A549 (cell line): ENCODE measurements around the gene DPYSL4. TPM values are rescaled to one million over a fixed set of nuclear protein-coding genes. Genes with fewer than 3 reads are reported as not detected.

ENCODE experiments used
- ATAC-seq, 2 experiments: fragments of 200-7000 bp in 1 of 2; fragments of >200 bp in 1 of 2; cut with Nextera tagmentation in 1 of 2; cut with Tn5 transposase in 1 of 2; 3 replicates each; pipeline versions ENCODE4 v1.8.0 to v1.9.1; 2018 to 2020; ENCODE audit warnings: mild to moderate bottlenecking in 1 of 2, moderate library complexity in 1 of 2
- CTCF ChIA-PET: fragments of 300-600 bp; sonication (Branson Sonifier 250); formaldehyde crosslinking; extraction: SDS; loops from one replicate; lab custom pipeline; 2021; ENCODE audit warnings: antibody characterized with exemption, inconsistent platforms; lab: Yijun Ruan, JAX
- POLR2A ChIA-PET: fragments of 350-600 bp; formaldehyde crosslinking; extraction: SDS; loops from one replicate; lab custom pipeline; 2021; ENCODE audit warnings: antibody characterized with exemption, inconsistent platforms; lab: Yijun Ruan, JAX
- DNase-seq, 2 experiments: peaks; one replicate each; pipeline versions ENCODE4 v3.0.0 to v3.0.0-alpha.2; 2011 to 2016; ENCODE audit warnings: low read depth in 1 of 2, low spot score in 1 of 2
- FAIRE-seq: peaks from 2 replicates; lab custom pipeline; 2011; peaks lifted over from hg19 to GRCh38; lab: Jason Lieb, UNC
- H3K27ac ChIP-seq, 2 experiments: fragments of >200 bp; sonication (Bioruptor Twin); formaldehyde crosslinking; 3 replicates each; pipeline ENCODE4 v1.5.1; 2016 to 2017
- H3K4me1 ChIP-seq: fragments of >200 bp; sonication (Bioruptor Twin); formaldehyde crosslinking; 3 replicates; pipeline ENCODE4 v1.6.1; 2016
- H3K4me2 ChIP-seq: fragments of >200 bp; sonication (Bioruptor Twin); formaldehyde crosslinking; 3 replicates; pipeline ENCODE4 v1.6.1; 2016
- H3K4me3 ChIP-seq: fragments of >200 bp; sonication (Bioruptor Twin); formaldehyde crosslinking; 3 replicates; pipeline ENCODE4 v1.5.1; 2016
- H3K9me3 ChIP-seq: fragments of >200 bp; sonication (Bioruptor Twin); formaldehyde crosslinking; 3 replicates; pipeline ENCODE4 v1.6.1; 2016
- CBX2 ChIP-seq: fragments of 200-600 bp; sonication (generic); IDR thresholded peaks from 2 replicates; pipeline ENCODE4 v1.6.1; 2016; ENCODE audit warnings: low read depth, mild to moderate bottlenecking, borderline replicate concordance
- CHD2 ChIP-seq: fragments of 150-350 bp; IDR thresholded peaks from 2 replicates; pipeline ENCODE4 v1.6.1; 2014; ENCODE audit warnings: low read length; ENCODE audit not compliant: partially characterized antibody
- CHD4 ChIP-seq: fragments of 200-600 bp; sonication (generic); IDR thresholded peaks from 2 replicates; pipeline ENCODE4 v1.6.1; 2016; ENCODE audit warnings: antibody characterized with exemption, mild to moderate bottlenecking, borderline replicate concordance
- ELK1 ChIP-seq: fragments of 150-350 bp; IDR thresholded peaks from 2 replicates; pipeline ENCODE4 v1.6.1; 2014; ENCODE audit warnings: low read depth, mild to moderate bottlenecking, low read length
- EP300 ChIP-seq, 2 experiments: fragments of >200 bp; sonication (Bioruptor Twin); formaldehyde crosslinking; IDR thresholded peaks; 2 replicates in 1 of 2; 3 replicates in 1 of 2; pipeline ENCODE4 v1.6.1; 2016 to 2017
- ESRRA ChIP-seq: fragments of 150-350 bp; IDR thresholded peaks from 2 replicates; pipeline ENCODE4 v1.6.1; 2014; ENCODE audit warnings: mild to moderate bottlenecking, low read length, borderline replicate concordance
- FOSB ChIP-seq: fragments of 250-450 bp; sonication (Bioruptor Pico); IDR thresholded peaks from 2 replicates; pipeline ENCODE4 v1.5.0; 2020; ENCODE audit warnings: mild to moderate bottlenecking, moderate library complexity
- FOSL2 ChIP-seq, 2 experiments: fragments of 450-650 bp in 1 of 2; fragments of >200 bp in 1 of 2; sonication (Bioruptor Twin) in 1 of 2; formaldehyde crosslinking; IDR thresholded peaks; 2 replicates each; pipeline versions ENCODE4 v1.5.0 to v1.6.1; 2016 to 2020; ENCODE audit warnings: mild to moderate bottlenecking in 1 of 2, moderate library complexity in 1 of 2
- FOXS1 ChIP-seq: fragments of 250-450 bp; sonication (Bioruptor Pico); IDR thresholded peaks from 2 replicates; pipeline ENCODE4 v1.5.0; 2020; ENCODE audit warnings: mild to moderate bottlenecking, moderate library complexity
- GATA3 ChIP-seq: IDR thresholded peaks from 2 replicates; pipeline ENCODE4 v1.6.1; 2012; ENCODE audit warnings: borderline replicate concordance
- HOXB13 ChIP-seq: fragments of 250-450 bp; sonication (Bioruptor Pico); IDR thresholded peaks from 2 replicates; pipeline ENCODE4 v1.5.0; 2020; ENCODE audit warnings: low read depth, mild to moderate bottlenecking, moderate library complexity
- KDM5A ChIP-seq: fragments of 200-600 bp; sonication (generic); IDR thresholded peaks from 2 replicates; pipeline ENCODE4 v1.6.1; 2016; ENCODE audit warnings: antibody characterized with exemption, mild to moderate bottlenecking
- MAFK ChIP-seq: fragments of 450-650 bp; IDR thresholded peaks from 2 replicates; pipeline ENCODE4 v1.6.1; 2014; ENCODE audit not compliant: partially characterized antibody
- PHF8 ChIP-seq: fragments of 200-600 bp; sonication (generic); IDR thresholded peaks from 2 replicates; pipeline ENCODE4 v1.6.1; 2016; ENCODE audit warnings: low read depth, mild to moderate bottlenecking, antibody characterized with exemption, moderate library complexity, borderline replicate concordance
- POLR2AphosphoS2 ChIP-seq: conservative IDR thresholded peaks from 2 replicates; pipeline ENCODE4 v1.6.1; 2012; ENCODE audit warnings: low read length, improper control_type of control experiment, inconsistent platforms
- RAD21 ChIP-seq, 2 experiments: fragments of >200 bp in 1 of 2; sonication (Bioruptor Twin) in 1 of 2; formaldehyde crosslinking in 1 of 2; IDR thresholded peaks in 1 of 2; conservative IDR thresholded peaks in 1 of 2; 2 replicates in 1 of 2; 3 replicates in 1 of 2; pipeline ENCODE4 v1.6.1; 2012 to 2018; ENCODE audit warnings: inconsistent platforms in 1 of 2
- RARB ChIP-seq: fragments of 250-450 bp; sonication (Bioruptor Pico); IDR thresholded peaks from 2 replicates; pipeline ENCODE4 v1.8.0; 2021; ENCODE audit warnings: mild to moderate bottlenecking, moderate library complexity
- RCOR1 ChIP-seq: fragments of 150-350 bp; IDR thresholded peaks from 2 replicates; pipeline ENCODE4 v1.6.1; 2014; ENCODE audit warnings: antibody characterized with exemption, low read length, low read depth
- RFX5 ChIP-seq: fragments of 450-650 bp; IDR thresholded peaks from 2 replicates; pipeline ENCODE4 v1.7.1; 2014; ENCODE audit warnings: antibody characterized with exemption, mild to moderate bottlenecking, moderate library complexity
- SMC3 ChIP-seq: fragments of >200 bp; sonication (Bioruptor Twin); formaldehyde crosslinking; IDR thresholded peaks from 3 replicates; pipeline ENCODE4 v1.6.1; 2018; ENCODE audit warnings: inconsistent platforms
- SREBF2 ChIP-seq: fragments of 450-650 bp; IDR thresholded peaks from 2 replicates; pipeline ENCODE4 v1.6.1; 2014; ENCODE audit warnings: mild to moderate bottlenecking, moderate library complexity
- USF2 ChIP-seq: fragments of 450-650 bp; IDR thresholded peaks from 2 replicates; pipeline ENCODE4 v1.6.1; 2014; ENCODE audit warnings: antibody characterized with exemption
- ZFP36 ChIP-seq: fragments of 450-650 bp; IDR thresholded peaks from 2 replicates; pipeline ENCODE4 v1.6.1; 2014; ENCODE audit warnings: borderline replicate concordance; ENCODE audit not compliant: partially characterized antibody
- ZSCAN20 ChIP-seq: fragments of 250-450 bp; sonication (Bioruptor Pico); IDR thresholded peaks from 2 replicates; pipeline ENCODE4 v1.8.0; 2022; ENCODE audit warnings: mild to moderate bottlenecking, moderate library complexity
- WGBS: methylation state at CpG from one replicate; pipeline ENCODE4 v1.1.6; 2017; ENCODE audit errors: missing lambda C conversion rate; 5-methylcytosine and 5-hydroxymethylcytosine counted together
- polyA plus RNA-seq, 4 experiments: library from polyadenylated mRNA; depleted of rRNA in 3 of 4; stranded (reverse); fragments of >200 nt; fragmentation: RNase III in 1 of 4; extraction: RNeasy Plus Mini Kit Qiagen cat#74134 plus additional on column Dnase treatment in 1 of 4; gene quantifications; 2 replicates in 3 of 4; 3 replicates in 1 of 4; pipeline ENCODE4 v1.2.3, GENCODE V29; 2011 to 2017
- TF ChIP-seq, protein P1 (sequence below): fragments of >200 bp; sonication (Bioruptor Twin); formaldehyde crosslinking; IDR thresholded peaks from 3 replicates; pipeline ENCODE4 v1.6.1; 2016
- TF ChIP-seq, protein P2 (sequence below): IDR thresholded peaks from 2 replicates; pipeline ENCODE4 v1.6.1; 2012

Gene DPYSL4
- polyA plus RNA-seq, 2 of the 4 experiments (the other 2 are of a cell fraction): 2.9 to 14.1 TPM

DNA sequence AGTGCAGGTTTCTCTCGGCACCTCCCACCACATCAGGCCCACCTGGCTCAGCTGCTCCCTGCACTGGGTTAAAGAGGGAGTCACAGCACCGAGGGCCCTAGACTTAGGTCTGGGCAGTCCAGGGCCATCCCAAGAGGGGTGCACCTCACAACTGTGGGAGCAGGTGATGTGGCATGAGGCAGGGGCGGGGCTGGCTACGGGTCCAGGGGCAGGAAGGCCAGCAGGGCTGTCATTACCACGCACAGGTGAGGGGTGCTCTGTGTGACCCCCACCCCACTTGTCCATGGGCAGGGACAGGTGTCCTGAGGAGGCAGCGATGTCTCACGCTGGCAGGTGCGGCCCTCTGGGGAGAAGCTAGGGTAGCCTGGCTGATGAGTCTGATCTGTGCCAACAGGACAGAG, 40.5 kb upstream of the DPYSL4 start:
- CTCF ChIA-PET: interaction anchor here (0.7 to 4.8 kb wide), 4 partner anchors 10 to 260 kb away, joined by 3 to 22 read pairs (median 6); no protein-coding TSS in a partner anchor
- ATAC-seq: no peak
- H3K9me3 ChIP-seq: no peaks in the 10 kb centered on the region
- no peaks in the 10 kb centered on the region for H3K4me1 ChIP-seq
- POLR2A ChIA-PET: no interaction called here
- WGBS: 80% methylated on average over 8 of the region's 8 CpGs
- DNase-seq: no peak
- H3K4me2 ChIP-seq: no peak overlapping the region
- H3K4me3 ChIP-seq: no peak overlapping the region
- no peak for TF ChIP-seq RARB (CRISPR knock-in tag)
- no peak for TF ChIP-seq FOSL2 (IDR thresholded peaks at IDR 0.05)
- no peak for TF ChIP-seq FOSL2 (CRISPR knock-in tag; IDR thresholded peaks at IDR 0.05)
- TF ChIP-seq SMC3: no peak
- TF ChIP-seq MAFK: no peak
- TF ChIP-seq FOSB: no peak
- TF ChIP-seq CBX2: no peak
- no peak for TF ChIP-seq SREBF2
- TF ChIP-seq, protein P1, sequence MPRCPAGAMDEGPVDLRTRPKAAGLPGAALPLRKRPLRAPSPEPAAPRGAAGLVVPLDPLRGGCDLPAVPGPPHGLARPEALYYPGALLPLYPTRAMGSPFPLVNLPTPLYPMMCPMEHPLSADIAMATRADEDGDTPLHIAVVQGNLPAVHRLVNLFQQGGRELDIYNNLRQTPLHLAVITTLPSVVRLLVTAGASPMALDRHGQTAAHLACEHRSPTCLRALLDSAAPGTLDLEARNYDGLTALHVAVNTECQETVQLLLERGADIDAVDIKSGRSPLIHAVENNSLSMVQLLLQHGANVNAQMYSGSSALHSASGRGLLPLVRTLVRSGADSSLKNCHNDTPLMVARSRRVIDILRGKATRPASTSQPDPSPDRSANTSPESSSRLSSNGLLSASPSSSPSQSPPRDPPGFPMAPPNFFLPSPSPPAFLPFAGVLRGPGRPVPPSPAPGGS: no peak
- no peak for TF ChIP-seq GATA3
- TF ChIP-seq RAD21 (conservative IDR thresholded peaks at IDR 0.05 in 1 of 2, IDR thresholded peaks at IDR 0.05 in 1 of 2): no peak
- TF ChIP-seq RFX5: no peak
- no peak for TF ChIP-seq PHF8
- TF ChIP-seq, all 56 proteins: peak for 0
- H3K27ac ChIP-seq: no peak overlapping the region
- no peak for FAIRE-seq

DNA sequence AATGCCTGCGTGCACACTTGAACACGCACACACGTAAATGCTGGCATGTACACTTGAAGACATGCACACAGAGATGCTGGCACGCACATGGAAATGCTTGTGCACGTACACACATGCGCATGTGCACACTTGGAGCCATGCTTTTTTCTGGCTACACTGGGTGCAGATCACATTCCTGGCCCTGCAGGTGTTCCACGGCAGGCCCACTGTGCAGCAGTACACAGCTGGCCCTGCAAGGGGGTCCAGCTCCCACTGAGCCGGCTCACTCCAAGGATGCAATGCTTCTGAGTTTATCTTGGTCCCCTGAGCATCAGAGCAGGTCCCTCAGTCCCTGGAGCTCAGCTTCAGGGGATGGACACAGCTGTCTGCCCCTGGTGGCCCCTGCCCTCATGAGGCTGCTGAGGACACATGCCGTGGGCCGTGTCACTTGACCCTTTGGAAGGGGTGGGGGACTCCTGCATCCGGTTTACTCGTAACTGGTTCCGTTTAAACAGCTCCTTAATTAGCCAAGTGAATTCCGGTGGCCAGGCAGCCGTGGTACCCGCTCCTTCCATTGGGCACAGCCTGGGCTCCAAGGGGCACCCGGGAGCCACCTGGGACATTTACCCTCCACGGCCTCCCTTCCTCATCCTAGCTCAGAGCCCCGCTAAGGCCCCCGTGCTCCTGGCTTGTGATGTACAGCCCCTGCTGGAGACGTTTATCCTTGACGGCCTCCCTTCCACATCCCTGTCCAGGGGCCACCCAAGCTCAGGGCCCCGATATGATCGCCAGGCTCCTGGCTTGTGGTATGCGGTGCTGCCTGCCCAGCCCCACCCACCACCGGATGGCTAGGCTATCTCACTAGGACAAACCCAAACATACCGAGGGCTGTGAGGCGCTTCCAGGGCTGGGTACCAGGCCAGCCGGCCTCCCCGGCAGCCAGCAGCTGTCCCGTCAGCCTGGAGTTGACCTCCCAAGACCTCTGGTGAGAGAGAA, 39.5 kb upstream of the DPYSL4 start:
- Histone ChIP-seq H3K4me2 (no peak overlapping the region), H3K4me3 (no peak overlapping the region), H3K9me3 (no peaks in the 10 kb centered on the region), H3K27ac (no peak overlapping the region), H3K4me1 (no peaks in the 10 kb centered on the region)
- ATAC-seq (no peak), FAIRE-seq (no peak), DNase-seq (no peak)
- no peak for TF ChIP-seq CHD4
- no peak for TF ChIP-seq RAD21 (conservative IDR thresholded peaks at IDR 0.05 in 1 of 2, IDR thresholded peaks at IDR 0.05 in 1 of 2)
- TF ChIP-seq, protein P2, sequence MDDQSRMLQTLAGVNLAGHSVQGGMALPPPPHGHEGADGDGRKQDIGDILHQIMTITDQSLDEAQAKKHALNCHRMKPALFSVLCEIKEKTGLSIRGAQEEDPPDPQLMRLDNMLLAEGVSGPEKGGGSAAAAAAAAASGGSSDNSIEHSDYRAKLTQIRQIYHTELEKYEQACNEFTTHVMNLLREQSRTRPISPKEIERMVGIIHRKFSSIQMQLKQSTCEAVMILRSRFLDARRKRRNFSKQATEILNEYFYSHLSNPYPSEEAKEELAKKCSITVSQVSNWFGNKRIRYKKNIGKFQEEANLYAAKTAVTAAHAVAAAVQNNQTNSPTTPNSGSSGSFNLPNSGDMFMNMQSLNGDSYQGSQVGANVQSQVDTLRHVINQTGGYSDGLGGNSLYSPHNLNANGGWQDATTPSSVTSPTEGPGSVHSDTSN: no peak
- no peak for TF ChIP-seq POLR2AphosphoS2
- no peak for TF ChIP-seq ELK1
- no peak for TF ChIP-seq EP300 (IDR thresholded peaks at IDR 0.05)
- no peak for TF ChIP-seq ZFP36
- no peak for TF ChIP-seq CHD2
- TF ChIP-seq ESRRA: no peak
- TF ChIP-seq HOXB13 (CRISPR knock-in tag): no peak
- no peak for TF ChIP-seq USF2
- no peak for TF ChIP-seq KDM5A
- TF ChIP-seq RCOR1: no peak
- no peak for TF ChIP-seq ZSCAN20 (CRISPR knock-in tag)
- no peak for TF ChIP-seq FOXS1 (CRISPR knock-in tag)
- 92% methylated on average over 25 of the region's 31 CpGs for WGBS
- CTCF ChIA-PET: interaction anchor here (0.7 to 2.3 kb wide), 7 partner anchors 9 to 272 kb away, joined by 3 to 6 read pairs (median 3); no protein-coding TSS in a partner anchor
- POLR2A ChIA-PET: no interaction called here
